NOMO-1 (cell line): ENCODE measurements around the gene MEGF11.

ENCODE experiments used
- DNase-seq, 2 experiments: peaks; one replicate each; lab custom pipeline; 2025; ENCODE audit not compliant: unreplicated experiment in 2 of 2; lab: John Stamatoyannopoulos, UW

MEGF11 gene

DNA sequence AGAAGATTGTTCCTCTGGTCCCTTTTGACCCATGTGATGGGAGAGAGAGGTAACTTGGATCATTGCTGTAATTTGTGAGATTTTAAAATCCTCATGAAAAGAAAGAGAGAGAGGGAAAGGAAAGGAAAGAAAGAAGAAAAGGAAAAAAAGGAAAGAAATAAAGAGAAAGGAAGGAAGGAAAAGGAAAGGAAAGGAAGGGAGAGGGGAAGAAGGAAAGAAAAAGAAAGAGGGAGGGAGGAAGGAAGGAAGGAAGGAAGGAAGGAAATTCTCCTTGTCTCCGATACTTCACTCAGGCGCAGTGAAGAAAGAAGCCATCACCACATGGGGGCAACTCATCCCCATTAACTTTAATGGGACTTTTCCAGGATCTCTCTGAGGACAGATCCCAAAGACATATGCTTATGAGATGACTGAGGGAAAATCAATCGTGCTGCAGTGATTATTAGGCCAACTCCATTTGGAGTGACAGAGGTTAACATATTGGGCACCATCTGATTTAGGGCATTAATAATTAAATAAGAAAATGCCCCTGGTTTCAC, 123.0 kb downstream of the MEGF11 start:
- DNase-seq, result no peak

DNA sequence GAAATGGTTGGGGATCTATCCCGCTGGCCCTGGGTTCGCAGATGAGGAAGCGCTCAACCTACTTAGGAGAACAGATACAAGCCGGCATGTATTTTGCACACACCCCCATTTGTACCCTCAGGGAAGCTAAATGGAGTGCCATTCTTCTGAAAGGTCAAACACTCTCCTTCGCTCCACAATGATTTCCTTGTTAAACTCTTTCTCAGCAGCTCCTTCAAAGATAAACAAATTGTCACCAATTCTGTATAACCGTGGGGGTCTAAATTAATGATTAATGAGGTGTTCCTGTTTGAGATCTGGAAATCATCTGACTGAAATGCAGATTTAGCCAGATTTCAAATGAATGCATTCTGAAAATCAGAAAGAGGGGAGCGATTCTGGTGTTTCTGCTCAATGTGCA, 124.0 kb downstream of the MEGF11 start:
- DNase-seq, result no peak

DNA sequence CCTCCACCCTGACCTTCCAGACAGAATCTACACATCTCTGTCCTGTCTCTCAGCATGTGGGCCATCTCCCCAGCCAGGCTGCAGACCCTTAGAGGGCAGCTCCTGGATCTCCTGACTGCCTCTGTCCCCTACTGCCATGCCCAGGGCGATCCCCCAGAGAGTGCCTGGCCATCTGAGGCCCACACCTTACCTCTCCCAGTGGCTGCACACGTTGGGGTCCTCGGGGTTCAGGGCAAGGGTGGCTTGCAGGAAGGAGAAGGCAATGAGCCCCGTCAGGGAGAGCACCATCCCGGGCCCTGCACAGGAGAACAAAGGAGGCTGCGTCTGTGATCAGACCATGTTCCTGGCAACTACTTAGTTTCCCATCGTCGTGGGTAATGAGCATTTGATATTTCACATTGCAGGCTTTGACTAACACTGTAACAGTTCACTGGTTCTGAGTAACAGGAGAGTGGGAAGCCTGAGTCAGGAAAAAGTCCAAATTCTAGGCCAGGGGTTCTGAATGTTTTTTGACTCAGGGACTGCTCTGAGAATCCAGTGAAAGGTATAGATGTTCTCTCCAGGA, 125.4 kb downstream of the MEGF11 start:
- no peak for DNase-seq

DNA sequence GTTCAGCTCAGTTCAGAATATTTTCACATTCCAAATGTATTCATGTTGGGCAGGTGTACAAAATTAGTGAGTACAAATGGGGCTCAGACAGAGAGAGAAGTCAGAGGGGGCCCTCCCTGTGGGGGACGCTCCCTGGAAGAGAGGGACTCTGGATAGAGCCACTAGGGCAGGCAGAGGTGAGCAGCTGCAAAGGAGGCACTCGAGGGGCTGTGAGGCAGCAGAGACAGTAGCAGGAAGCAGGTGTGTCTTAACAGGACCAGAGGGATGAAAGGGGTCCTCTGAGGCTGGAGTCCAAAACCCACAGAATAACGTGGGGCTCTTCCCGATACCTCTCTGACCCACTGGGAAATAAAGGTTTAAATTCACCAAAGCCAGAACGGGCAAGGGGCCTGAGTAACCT, 127.1 kb downstream of the MEGF11 start:
- DNase-seq, result no peak

DNA sequence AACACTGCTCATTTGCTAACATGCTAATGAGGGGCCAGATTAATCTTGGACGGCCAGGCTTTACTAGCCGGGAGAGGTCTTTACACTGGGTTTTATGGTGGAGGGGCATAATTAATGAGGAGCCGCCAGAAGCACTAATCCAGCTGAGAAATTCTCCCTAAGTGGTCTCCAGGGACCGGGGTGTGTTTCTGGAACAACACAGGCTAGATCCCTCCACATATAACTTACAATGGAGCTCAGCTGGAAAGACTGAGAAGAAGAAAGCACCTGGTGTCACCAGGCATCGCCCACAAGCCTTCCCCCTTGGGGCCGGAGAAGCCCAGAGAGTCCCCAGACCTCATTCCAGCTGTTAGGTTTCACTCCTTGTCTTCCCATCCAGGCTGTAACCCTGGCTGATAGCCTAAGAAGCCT, 127.5 kb downstream of the MEGF11 start:
- DNase-seq, result no peak

DNA sequence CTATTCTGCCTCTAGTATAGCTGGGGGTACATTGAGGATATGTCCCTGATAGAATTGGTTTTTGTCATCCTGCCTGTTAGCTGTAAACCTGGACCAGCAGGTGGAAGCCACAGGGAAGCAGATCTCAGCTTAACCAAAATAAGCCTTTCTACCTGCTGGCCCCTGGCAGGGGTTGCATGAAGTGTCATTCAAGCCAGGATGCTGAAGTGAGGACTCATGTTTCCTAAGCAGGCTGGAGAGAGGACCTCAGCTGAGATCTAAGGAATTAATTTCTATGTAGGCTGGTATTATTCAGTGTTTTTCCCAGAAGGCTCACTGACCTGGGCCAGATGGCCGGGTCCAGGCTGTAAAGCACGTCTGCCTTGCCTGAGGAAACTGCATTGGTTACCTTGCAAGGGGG, 128.9 kb downstream of the MEGF11 start:
- no peak for DNase-seq

DNA sequence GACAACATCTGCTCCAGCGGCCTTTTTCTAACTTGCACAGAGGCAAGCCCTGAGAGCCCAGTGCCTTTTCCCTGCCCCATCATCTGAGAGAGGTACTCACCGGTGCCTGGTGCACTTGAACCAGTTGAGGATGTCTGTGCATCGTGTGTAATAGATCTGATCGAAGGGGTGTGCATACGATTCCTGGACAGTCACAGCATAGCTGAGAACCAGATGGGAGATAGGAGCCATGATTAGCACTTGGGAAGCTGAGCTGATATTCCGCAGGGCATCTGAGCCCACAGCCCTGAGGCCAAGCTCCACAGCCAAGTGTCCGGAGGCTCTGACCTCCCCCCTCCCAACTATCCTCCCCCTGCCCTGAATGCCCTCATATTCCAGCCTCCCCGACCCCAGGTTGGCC, 129.8 kb downstream of the MEGF11 start:
- DNase-seq, result no peak

DNA sequence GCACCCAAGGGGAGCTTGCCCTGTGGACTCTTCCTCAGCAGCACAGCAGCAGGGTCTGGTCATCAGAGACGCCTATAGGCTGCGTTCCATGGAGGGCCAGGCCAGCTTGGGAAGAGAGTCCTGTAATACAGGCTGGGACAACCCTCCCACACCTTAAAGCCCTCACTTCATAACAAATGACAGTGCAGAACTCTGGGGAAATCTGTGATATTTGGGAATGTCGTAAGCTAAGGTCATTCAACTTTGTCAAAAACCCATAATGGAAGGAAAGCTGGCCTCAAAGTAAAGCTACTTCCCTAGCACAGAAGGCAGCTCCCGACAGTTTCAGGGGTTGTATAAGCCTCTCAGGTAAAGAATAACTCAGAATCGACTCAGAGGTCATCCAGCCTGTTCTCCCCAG, 133.1 kb downstream of the MEGF11 start:
- no peak for DNase-seq

DNA sequence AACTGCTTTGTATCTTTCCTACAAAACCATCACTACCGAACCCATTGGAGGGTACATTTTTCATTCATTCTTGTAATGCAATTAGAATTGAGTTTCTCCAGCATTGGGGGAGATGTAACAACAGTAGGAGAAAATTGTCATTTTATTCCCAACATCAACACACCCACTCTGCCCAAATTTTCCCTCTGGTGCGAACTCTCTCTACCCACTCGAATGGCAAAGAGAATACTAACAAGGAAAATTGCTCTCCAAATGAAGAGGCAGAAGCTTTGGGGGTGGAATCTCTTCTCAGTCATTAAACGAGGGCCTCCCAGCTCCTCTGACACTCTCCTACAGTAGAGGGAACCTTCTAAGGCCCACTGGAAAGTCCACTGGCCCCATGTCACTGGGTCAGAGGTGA, 135.7 kb downstream of the MEGF11 start:
- no peak for DNase-seq

DNA sequence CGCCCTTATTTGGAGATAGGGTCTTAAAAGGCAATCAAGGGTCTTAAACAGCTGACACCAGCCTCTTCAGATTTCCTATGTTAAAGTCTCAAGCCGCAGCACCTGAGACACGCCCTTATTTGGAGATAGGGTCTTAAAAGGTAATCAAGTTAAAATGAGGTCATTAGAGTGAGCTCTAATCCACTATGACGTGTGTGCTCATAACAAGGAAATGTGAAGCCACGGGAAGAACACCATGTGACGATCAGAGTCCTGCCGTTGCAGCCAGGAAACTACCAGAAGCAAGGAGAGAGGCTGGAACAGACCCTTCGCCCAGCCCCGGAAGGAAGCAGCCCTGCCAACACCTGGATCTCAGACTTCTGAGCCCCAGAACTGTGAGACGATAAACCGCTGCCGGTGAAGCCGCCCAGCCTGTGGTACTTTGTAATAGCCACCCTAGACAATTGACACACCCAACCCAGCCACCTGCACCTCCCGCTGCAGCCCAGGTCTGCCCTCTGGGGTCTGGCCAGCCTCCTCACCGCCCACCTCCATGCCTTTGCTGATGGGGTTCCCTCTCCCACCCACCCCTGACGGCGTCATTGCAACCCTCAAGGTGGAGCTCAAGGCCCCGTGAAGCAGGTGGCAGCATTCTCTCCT, 137.9 kb downstream of the MEGF11 start:
- no peak for DNase-seq

DNA sequence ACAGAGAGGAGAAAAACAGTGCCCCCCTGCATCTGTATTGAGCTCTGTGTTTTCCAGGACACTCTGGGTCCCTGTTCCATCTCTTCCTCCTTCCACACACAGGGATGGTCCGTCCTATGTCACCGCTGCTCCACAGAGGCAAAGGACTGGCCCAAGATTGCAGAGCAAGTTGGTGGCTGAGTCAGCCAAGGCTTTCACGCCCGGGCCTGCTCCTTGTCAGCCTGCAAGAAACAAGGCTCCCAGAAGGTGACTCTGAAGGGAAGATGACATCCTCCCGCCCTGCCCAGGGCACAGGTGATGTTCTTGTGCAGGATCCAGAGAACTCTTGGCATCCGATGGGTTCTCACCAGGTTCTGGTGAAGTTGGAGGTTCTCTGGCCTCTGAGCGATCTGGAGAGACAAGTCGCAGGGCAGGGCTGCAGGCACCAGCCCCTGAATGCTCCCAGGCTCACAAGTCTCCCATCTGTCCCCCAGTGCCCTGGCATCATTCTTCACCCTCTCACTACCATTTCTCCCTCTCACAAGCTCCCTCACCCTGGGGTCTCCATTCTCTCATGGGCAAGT, 138.6 kb downstream of the MEGF11 start:
- no peak for DNase-seq

DNA sequence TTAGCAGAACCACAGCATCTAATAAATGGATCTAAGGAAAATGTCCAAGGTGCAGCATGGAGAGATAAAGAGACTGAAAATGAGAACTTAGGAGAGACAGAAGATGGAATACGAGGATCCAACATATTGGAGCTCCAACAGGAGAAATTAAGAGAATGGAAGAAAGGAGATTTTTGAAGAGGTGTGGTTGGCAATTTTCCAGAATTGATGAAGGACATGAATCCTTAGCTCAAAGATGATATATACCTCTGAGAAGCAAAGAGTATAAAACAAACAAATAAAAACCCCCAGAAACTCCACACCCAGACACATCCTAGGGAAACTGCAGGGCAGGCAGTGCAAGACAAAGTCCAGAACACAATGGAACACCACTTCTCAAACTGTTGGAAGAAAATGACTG, 141.2 kb downstream of the MEGF11 start:
- no peak for DNase-seq

DNA sequence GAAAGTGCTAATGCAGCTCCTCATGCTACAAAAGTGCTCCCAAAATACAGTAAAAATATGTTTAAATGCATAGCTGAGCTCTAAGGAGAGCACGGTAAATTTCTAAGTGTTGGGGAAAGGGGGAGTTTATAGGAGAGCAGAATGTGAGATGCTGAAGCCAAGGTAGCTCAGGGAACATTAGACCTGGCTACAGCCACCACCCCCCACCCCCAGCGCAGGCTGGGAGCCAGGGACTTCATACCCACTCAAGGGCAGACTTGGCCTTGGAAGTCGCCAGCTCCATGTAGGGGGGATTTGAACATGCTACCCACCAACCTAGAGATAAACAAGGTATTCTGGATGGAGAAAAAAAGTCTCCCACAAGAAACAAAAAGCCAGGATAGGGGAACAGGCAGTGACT, 142.2 kb downstream of the MEGF11 start:
- no peak for DNase-seq

DNA sequence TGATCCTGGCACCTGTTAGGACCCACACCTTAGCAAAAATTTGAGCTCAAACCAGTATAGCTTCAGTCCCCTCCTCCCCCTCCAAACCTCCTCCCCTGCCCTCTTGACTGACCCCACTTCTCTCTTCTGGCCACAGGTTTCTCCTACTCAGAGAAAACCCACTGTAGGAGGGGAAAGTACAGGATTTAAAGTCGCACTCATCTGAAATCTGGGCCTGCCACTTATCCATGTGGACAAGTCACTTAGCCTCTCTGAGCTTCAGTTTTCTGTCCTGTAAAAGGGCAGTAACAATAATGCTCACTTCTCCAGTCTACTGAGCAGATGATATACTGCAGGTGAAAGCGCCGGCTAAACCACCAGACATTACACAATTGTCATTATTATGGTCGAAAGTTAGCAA, 142.7 kb downstream of the MEGF11 start:
- DNase-seq, result peak in 1 of 2 experiments; percentile 13

DNA sequence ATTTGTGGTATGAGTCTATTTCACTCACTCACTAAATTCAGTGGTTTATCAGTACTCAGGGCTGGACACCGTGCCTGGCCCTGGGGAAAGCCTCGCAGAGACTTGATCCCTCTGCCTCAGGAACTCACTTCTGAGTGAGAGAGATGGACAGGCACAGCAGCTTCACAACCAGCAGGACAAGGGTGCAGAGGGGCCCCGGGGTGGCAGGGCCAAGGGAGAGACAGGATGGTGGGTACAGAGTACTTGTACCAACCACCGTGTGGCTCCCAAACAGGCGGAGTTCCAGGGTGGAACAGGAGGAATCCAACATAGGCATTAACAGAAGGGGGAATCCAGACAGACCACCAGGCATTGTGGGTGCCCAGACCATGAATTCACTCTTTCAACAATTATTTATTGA, 143.7 kb downstream of the MEGF11 start:
- DNase-seq, result no peak

DNA sequence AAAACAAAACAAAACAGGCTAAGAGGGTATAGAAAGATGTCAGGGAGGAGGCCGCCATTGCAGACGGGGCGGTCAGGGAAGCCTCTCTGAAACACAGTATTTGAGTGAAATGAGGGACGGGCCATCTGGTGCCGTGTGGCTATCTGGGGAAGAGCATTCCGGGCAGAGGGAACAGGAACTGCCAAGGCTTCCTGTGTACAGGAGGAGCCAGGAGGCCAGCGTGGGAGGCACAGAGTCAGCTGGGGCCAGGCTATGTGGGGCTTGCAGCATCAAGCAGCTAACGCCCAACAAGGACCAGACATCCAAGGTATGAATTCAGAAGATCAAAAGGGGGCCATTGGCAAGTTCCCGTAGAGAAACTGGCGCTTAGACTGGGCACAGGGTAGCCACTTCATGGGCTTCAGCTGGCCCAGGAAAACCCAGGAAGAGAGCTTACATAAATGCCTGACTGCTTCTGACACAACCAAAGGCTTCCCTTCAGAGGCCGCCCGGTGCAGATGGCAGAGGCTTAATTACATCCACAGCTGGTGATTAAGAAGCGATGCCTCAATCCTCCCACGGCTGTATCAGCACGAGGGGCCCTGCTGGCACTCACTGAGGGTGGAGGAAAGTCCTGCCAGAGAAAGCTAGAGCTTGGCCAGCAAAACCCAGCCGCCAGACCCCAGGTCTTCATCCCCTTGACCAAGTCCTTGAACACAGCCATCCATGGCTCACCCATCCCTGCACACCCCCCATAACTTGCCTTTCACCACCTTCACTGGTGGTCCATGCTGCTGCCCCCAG, 144.9 kb downstream of the MEGF11 start:
- DNase-seq, result no peak

DNA sequence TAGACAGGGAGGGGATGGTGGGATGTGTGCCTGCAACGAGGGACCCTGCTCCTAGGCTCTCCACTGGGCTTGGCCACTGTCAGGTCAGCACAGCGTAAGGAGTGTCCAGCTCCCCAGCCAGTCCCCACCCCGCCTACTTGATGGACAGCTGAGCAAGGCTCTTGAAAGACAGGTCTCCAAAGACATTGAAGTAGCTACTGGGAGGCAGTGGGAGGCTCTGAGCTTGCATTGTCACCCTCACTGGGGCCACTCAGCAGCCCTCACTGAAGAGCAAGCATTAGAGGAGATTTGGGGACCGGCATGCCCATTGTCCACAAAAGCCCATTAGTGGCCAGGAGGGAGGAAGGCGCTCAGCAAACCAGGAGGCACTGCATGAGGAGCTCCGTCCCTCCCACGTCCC, 146.5 kb downstream of the MEGF11 start:
- DNase-seq, result no peak

DNA sequence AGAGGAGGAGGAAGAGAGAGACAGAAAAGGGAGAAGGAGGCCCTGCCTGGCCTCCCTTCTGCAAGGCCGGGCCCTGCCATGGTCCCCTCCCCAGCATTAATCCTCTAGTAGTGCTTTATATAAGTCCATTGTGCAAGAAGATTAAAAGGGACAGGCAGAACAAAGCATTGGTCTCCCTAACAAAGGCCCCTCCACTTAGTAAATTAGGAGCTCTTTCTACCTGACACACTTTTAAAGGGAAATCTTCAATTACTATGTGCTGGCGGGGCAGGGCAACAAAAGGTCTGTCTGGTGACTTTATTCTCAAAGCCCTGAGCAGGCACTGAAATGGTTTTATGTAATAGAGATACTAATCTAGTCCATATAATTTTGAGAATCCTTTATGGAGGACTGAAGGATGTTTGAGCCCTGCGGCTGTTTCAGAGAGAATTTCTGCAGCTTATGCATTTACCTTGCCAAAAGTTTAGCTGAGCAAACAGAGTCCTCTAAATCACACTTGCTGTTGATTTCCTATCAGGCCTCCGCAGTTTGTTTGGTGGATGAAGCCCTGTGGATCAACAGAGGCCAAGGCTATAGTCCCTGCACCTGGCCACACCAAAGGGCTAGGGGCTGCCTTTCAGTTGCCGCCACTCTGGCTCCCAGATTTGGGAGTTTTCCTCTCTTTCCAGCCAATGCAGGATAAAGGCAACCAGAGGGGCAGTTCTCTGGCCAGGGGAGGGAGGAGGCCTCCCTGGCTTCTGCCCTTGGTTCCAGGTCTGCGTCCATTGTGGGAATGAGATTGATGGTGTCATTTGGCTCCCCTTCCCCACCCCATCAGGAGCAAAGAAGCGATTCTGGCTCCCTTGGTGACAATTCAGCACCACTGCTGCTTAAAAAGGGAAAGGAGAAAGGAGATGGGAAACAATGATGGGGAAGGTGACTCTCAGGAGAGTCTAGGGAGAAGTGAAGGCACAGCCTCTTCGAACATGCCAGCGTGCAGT, 148.0 kb downstream of the MEGF11 start:
- no peak for DNase-seq

DNA sequence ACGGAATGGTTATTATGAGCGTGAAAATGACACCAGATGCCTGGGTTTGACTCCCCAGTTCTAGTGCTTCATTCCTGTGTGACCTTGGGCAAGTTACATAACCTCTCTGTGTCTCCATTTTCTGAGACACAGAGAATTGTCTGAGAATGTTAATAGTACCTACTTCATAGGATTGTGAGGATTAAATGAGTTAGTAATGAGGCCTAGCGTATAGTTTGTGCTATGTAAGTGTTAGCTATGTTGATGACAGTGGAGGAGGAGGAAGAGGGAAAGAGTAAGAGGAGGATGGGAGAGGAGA, 150.3 kb downstream of the MEGF11 start:
- no peak for DNase-seq

DNA sequence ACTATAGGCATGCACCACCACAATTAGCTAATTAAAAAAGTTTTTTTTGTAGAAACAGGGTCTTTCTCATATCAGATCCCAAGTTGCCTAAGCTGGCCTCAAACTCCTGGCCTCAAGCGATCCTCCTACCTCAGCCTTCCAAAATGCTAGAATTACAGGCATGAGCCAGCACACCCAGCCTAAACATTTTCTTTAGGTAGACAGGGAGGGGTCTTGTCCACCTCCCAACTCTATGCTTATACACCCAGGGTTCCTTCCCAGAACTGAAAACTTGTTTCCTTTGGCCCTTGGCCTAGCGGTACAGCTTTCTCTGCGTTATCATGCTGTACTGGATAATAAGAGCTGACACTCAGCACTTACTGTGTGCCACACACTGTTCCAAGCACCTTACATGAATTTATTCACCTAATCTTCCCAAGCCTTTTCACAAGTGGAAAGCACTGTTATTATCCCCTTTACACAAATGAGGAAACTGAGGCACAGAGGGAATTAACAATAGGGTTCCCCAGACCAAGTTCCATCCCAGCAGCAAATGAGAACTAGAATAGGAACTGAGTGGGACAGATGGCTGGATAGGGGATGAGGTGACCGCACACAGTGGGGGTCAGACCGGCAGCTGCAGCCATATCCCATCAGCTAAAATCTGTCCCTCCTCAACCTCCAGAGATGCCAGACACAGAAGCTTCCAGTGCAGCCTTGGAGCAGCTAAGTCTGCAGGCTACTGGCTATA, 150.8 kb downstream of the MEGF11 start:
- DNase-seq, result no peak
